Body of pancreas (tissue), 4 donors: ENCODE data around the gene KLF16. TPM values are rescaled to one million over a fixed set of nuclear protein-coding genes. Genes with fewer than 3 reads are reported as not detected.
A peak's percentile ranks its signal among the peaks of the same experiment; 100 is the strongest.

Source experiments
- ATAC-seq: fragments of 150-250 bp; one replicate; pipeline ENCODE4 v1.9.1; 2016
- DNase-seq, 4 donors: peaks; one replicate each; pipeline ENCODE4 v3.0.0-alpha.2; 2019
- H3K27ac ChIP-seq, 4 donors: fragments of 200-600 bp; sonication (generic); 1 replicate in 3 of 4; 2 replicates in 1 of 4; pipeline versions ENCODE4 v1.5.1 to v1.6.1; 2016 to 2019; ENCODE audit warnings: mild to moderate bottlenecking in 1 of 4, mixed read lengths in 1 of 4, moderate library complexity in 1 of 4
- H3K27me3 ChIP-seq, 2 donors: fragments of 200-600 bp; sonication (generic); one replicate each; pipeline ENCODE4 v1.6.0; 2016; ENCODE audit warnings: mild to moderate bottlenecking in 1 of 2
- H3K36me3 ChIP-seq, 2 donors: fragments of 200-600 bp; sonication (generic); replicated peaks in 1 of 2; 2 replicates each; pipeline ENCODE4 v1.5.1; 2016; ENCODE audit warnings: low read depth in 2 of 2; ENCODE audit not compliant: insufficient read depth in 1 of 2
- H3K4me1 ChIP-seq: fragments of 200-600 bp; sonication (generic); one replicate; pipeline ENCODE4 v1.6.0; 2016
- H3K4me3 ChIP-seq, 2 donors: fragments of 200-600 bp; sonication (generic); 1 replicate in 1 of 2; 2 replicates in 1 of 2; pipeline ENCODE4 v1.5.1; 2016 to 2019
- H3K9me3 ChIP-seq, 3 donors: fragments of 200-600 bp; sonication (generic); 1 replicate in 2 of 3; 2 replicates in 1 of 3; pipeline ENCODE4 v1.5.1; 2016
- CTCF ChIP-seq, 7 experiments: fragments of 450-650 bp in 4 of 7; fragments of 200-600 bp in 3 of 7; sonication (generic) in 3 of 7; IDR thresholded peaks; one replicate each; pipeline ENCODE4 v1.5.1; 2016 to 2019; ENCODE audit warnings: antibody characterized with exemption in 7 of 7
- POLR2A ChIP-seq, 3 donors: fragments of 450-650 bp; IDR thresholded peaks; one replicate each; pipeline ENCODE4 v1.6.1; 2016; ENCODE audit warnings: antibody characterized with exemption in 3 of 3, mild to moderate bottlenecking in 2 of 3
- WGBS, 2 donors: methylation state at CpG; one replicate each; pipeline ENCODE4 v1.1.5; 2017; 5-methylcytosine and 5-hydroxymethylcytosine counted together
- intact Hi-C: fragments of 100-400 bp; cut with DNase I; formaldehyde crosslinking; loops from one replicate; pipeline ENCODE4 v1.15.1; 2023
- total RNA-seq, 2 donors: library from RNA; depleted of rRNA; stranded (reverse); fragments of >200 nt; gene quantifications; one replicate each; pipeline ENCODE4 v1.1.0, GENCODE V29; 2016

KLF16 gene
- total RNA-seq, 2 donors from 2014 or later: 2.3 to 3.6 TPM

GRCh38 chr19:1851654-1852580 is 11.5 kb downstream of the KLF16 start:
- H3K4me1 ChIP-seq: peaks cover 44% of the 10 kb centered on the region
- H3K27me3 ChIP-seq: no peaks in the 10 kb centered on the region
- no peak overlapping the region for H3K27ac ChIP-seq
- DNase-seq (peak in 1 of 4 donors; percentile 16), ATAC-seq (no peak)
- no peaks in the 10 kb centered on the region for H3K9me3 ChIP-seq
- WGBS, 2 donors: 39 to 50% methylated on average over 23 to 45 of the region's 66 CpGs
- intact Hi-C loops: no loop called here
- TF ChIP-seq POLR2A (IDR thresholded peaks at IDR 0.05) (no peak), CTCF (IDR thresholded peaks at IDR 0.05) (no peak)
- no peak overlapping the region for H3K4me3 ChIP-seq
- no peaks in the 10 kb centered on the region for H3K36me3 ChIP-seq

DNA sequence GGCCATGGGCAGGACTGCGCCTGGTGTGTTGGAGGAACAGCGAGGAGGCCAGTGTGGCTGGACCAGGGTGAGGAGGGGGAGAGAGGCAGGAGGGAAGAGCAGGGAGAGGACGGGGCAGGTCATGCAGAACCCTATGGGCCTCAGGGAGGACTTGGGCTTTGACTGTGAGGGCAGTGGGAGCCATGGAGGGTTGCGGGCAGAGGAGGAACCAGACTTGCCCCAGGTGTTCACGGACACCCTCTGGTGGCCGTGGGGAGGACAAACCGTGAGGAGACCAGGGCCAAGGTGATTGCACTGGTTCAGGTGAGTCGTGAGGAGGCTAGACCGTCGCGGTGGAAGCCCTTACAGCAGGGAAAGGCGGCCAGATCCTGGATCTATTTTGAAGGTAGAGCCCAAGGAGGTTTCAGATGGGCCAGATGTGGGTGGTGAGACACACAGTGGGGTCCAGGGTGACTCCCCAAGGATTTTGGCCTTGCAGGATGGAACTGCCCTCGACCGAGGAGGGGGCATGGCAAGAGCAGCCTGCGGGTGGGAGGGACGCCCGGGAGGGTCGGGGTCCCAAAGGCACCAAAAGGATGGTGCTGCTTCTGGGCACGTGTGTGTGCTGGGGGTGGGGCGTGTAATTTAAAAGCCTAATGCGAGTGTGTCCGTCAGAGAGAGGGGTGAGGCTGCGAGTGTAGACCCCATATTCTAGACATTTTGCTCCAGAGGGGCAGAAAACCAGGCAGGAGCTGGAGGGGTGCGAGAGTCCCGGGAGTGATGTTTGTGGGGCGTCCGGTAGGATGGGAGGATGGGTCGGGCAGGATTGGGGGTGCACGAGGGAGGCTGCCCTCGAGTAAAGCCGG is 12.3 kb downstream of the KLF16 start:
- ATAC-seq (no peak), DNase-seq (peak in 1 of 4 donors; percentile 13)
- intact Hi-C loops: no loop called here
- Histone ChIP-seq H3K36me3 (no peaks in the 10 kb centered on the region), H3K27ac (no peak overlapping the region), H3K4me1 (peaks cover 46% of the 10 kb centered on the region), H3K4me3 (no peak overlapping the region), H3K27me3 (no peaks in the 10 kb centered on the region), H3K9me3 (no peaks in the 10 kb centered on the region)
- TF ChIP-seq POLR2A (IDR thresholded peaks at IDR 0.05): no peak
- TF ChIP-seq CTCF (IDR thresholded peaks at IDR 0.05): no peak
- 65 to 75% methylated on average over 30 to 31 of the region's 31 CpGs for WGBS, 2 donors

GRCh38 chr19:1849886-1850398 is 13.4 kb downstream of the KLF16 start:
- no peak for ATAC-seq
- intact Hi-C loops: no loop called here
- Histone ChIP-seq H3K9me3 (no peaks in the 10 kb centered on the region), H3K27ac (no peak overlapping the region), H3K4me1 (peaks cover 46% of the 10 kb centered on the region), H3K4me3 (no peak overlapping the region), H3K27me3 (no peaks in the 10 kb centered on the region), H3K36me3 (no peaks in the 10 kb centered on the region)
- DNase-seq: no peak
- no peak for TF ChIP-seq CTCF (IDR thresholded peaks at IDR 0.05)
- TF ChIP-seq POLR2A (IDR thresholded peaks at IDR 0.05): no peak
- WGBS, 2 donors: 71 to 84% methylated on average over 10 of the region's 10 CpGs

GRCh38 chr19:1849132-1849474 is 14.3 kb downstream of the KLF16 start:
- Histone ChIP-seq H3K4me3 (no peak overlapping the region), H3K27ac (peak overlapping the region in 3 of 4 donors; percentile 99 to 100 (median 100)), H3K9me3 (no peaks in the 10 kb centered on the region), H3K36me3 (no peaks in the 10 kb centered on the region), H3K27me3 (no peaks in the 10 kb centered on the region), H3K4me1 (peaks cover 50% of the 10 kb centered on the region)
- DNase-seq (no peak), ATAC-seq (no peak)
- 34 to 46% methylated on average over 5 of the region's 5 CpGs for WGBS, 2 donors
- intact Hi-C loops: no loop called here
- TF ChIP-seq CTCF (IDR thresholded peaks at IDR 0.05): no peak
- TF ChIP-seq POLR2A (IDR thresholded peaks at IDR 0.05): no peak
